Measurements from ENCODE around the gene GIPC1. TPM values are rescaled to one million over a fixed set of nuclear protein-coding genes. Genes with fewer than 3 reads are reported as not detected.

The GIPC1 gene
- polyA plus RNA-seq, 1 of the 3 experiments (the other 2 are of a cell fraction): 144 TPM

DNA sequence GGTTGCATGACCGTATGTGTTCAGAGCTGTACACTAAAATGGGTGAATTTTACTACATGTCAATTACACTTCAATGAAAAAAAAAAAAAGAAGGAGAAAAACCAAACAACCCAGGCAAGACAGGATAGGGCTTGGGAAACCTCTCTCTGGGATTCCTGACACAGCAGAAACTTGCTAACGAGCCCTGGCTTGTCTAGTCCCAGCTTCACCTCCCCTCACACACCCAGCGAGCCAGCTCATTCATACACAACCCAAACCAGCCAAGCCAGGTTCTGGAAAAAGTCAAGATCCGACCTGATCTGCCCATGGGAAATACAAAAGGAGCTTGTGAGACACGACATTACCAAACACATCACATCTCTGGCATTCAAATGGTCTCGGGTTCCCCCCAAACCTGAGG, 29.8 kb upstream of the GIPC1 start:
- Histone ChIP-seq H3F3A (replicated peaks; ENCODE audit: insufficient read depth) (peaks cover 28% of the 10 kb centered on the region), H3K4me1 (ENCODE audit: control insufficient read depth in 1 of 2, insufficient read depth in 2 of 2, low read depth in 1 of 2, low read length in 1 of 2) (peaks cover 4 to 19% of the 10 kb centered on the region in 2 experiments; a peak in 3 of 4 replicates), H3K27ac (ENCODE audit: low read depth in 2 of 2, low read length in 1 of 2) (no peak overlapping the region), H3K9me3 (no peaks in the 10 kb centered on the region), H3K9me2 (no peaks in the 10 kb centered on the region), H3K4me3 (ENCODE audit: low read depth in 2 of 2, low read length in 1 of 2) (no peak overlapping the region), H3K36me3 (replicated peaks in 1 of 2; ENCODE audit: control insufficient read depth in 1 of 2, insufficient read depth in 2 of 2, low read length in 1 of 2) (no peaks in the 10 kb centered on the region), H4K20me1 (ENCODE audit: insufficient read depth) (no peaks in the 10 kb centered on the region), H3K9ac (no peak overlapping the region), H3K79me2 (ENCODE audit: insufficient read depth) (peaks cover 11% of the 10 kb centered on the region), H3K4me2 (no peak overlapping the region), H2AFZ (ENCODE audit: low read depth) (no peak overlapping the region), H3K27me3 (ENCODE audit: insufficient read depth) (no peaks in the 10 kb centered on the region)
- 82% methylated on average over 6 of the region's 6 CpGs for WGBS (ENCODE audit: low lambda C conversion rate)
- ChIA-PET CTCF (interaction anchor here (0.8 to 1.5 kb wide), 4 partner anchors 8 to 31 kb away, joined by 3 to 4 read pairs (median 3); no protein-coding TSS in a partner anchor), POLR2A (no interaction called here)
- DNase-seq: no peak
- no peak for TF ChIP-seq TCF12 (IDR thresholded peaks at IDR 0.05)
- no peak for TF ChIP-seq NRF1 (IDR thresholded peaks at IDR 0.05; ENCODE audit: low read depth, low read length)
- TF ChIP-seq MXI1 (IDR thresholded peaks at IDR 0.05; ENCODE audit: low read depth, low read length): no peak
- TF ChIP-seq, protein P1, sequence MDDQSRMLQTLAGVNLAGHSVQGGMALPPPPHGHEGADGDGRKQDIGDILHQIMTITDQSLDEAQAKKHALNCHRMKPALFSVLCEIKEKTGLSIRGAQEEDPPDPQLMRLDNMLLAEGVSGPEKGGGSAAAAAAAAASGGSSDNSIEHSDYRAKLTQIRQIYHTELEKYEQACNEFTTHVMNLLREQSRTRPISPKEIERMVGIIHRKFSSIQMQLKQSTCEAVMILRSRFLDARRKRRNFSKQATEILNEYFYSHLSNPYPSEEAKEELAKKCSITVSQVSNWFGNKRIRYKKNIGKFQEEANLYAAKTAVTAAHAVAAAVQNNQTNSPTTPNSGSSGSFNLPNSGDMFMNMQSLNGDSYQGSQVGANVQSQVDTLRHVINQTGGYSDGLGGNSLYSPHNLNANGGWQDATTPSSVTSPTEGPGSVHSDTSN (IDR thresholded peaks at IDR 0.05): no peak
- TF ChIP-seq, protein P2, sequence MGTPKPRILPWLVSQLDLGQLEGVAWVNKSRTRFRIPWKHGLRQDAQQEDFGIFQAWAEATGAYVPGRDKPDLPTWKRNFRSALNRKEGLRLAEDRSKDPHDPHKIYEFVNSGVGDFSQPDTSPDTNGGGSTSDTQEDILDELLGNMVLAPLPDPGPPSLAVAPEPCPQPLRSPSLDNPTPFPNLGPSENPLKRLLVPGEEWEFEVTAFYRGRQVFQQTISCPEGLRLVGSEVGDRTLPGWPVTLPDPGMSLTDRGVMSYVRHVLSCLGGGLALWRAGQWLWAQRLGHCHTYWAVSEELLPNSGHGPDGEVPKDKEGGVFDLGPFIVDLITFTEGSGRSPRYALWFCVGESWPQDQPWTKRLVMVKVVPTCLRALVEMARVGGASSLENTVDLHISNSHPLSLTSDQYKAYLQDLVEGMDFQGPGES (IDR thresholded peaks at IDR 0.05; ENCODE audit: low read depth, low read length): no peak
- no peak for TF ChIP-seq EP300 (IDR thresholded peaks at IDR 0.05; ENCODE audit: borderline replicate concordance in 1 of 2, low read depth in 1 of 2, low read length in 1 of 2)
- no peak for TF ChIP-seq RCOR1 (IDR thresholded peaks at IDR 0.05; ENCODE audit: low read length)
- TF ChIP-seq SMC3 (IDR thresholded peaks at IDR 0.05; ENCODE audit: low read depth, low read length): no peak
- TF ChIP-seq ELF1 (IDR thresholded peaks at IDR 0.05): no peak
- TF ChIP-seq RAD21 (IDR thresholded peaks at IDR 0.05; ENCODE audit: low read length): no peak
- TF ChIP-seq RXRA (IDR thresholded peaks at IDR 0.05; ENCODE audit: borderline replicate concordance, low read depth): no peak
- TF ChIP-seq RFX5 (IDR thresholded peaks at IDR 0.05; ENCODE audit: low read length): no peak
- TF ChIP-seq JUND (IDR thresholded peaks at IDR 0.05): no peak
- TF ChIP-seq CHD2 (IDR thresholded peaks at IDR 0.05; ENCODE audit: low read length, partially characterized antibody): no peak
- TF ChIP-seq, protein P3, sequence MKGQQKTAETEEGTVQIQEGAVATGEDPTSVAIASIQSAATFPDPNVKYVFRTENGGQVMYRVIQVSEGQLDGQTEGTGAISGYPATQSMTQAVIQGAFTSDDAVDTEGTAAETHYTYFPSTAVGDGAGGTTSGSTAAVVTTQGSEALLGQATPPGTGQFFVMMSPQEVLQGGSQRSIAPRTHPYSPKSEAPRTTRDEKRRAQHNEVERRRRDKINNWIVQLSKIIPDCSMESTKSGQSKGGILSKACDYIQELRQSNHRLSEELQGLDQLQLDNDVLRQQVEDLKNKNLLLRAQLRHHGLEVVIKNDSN (IDR thresholded peaks at IDR 0.05; ENCODE audit: borderline replicate concordance, low read depth): no peak
- TF ChIP-seq TAF1 (IDR thresholded peaks at IDR 0.05; ENCODE audit: borderline replicate concordance, low read depth, low read length): no peak
- TF ChIP-seq FOXJ3 (CRISPR knock-in tag; IDR thresholded peaks at IDR 0.05): no peak
- TF ChIP-seq, protein P4, sequence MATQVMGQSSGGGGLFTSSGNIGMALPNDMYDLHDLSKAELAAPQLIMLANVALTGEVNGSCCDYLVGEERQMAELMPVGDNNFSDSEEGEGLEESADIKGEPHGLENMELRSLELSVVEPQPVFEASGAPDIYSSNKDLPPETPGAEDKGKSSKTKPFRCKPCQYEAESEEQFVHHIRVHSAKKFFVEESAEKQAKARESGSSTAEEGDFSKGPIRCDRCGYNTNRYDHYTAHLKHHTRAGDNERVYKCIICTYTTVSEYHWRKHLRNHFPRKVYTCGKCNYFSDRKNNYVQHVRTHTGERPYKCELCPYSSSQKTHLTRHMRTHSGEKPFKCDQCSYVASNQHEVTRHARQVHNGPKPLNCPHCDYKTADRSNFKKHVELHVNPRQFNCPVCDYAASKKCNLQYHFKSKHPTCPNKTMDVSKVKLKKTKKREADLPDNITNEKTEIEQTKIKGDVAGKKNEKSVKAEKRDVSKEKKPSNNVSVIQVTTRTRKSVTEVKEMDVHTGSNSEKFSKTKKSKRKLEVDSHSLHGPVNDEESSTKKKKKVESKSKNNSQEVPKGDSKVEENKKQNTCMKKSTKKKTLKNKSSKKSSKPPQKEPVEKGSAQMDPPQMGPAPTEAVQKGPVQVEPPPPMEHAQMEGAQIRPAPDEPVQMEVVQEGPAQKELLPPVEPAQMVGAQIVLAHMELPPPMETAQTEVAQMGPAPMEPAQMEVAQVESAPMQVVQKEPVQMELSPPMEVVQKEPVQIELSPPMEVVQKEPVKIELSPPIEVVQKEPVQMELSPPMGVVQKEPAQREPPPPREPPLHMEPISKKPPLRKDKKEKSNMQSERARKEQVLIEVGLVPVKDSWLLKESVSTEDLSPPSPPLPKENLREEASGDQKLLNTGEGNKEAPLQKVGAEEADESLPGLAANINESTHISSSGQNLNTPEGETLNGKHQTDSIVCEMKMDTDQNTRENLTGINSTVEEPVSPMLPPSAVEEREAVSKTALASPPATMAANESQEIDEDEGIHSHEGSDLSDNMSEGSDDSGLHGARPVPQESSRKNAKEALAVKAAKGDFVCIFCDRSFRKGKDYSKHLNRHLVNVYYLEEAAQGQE (IDR thresholded peaks at IDR 0.05; ENCODE audit: low read depth, low read length): no peak
- TF ChIP-seq EZH2phosphoT487 (IDR thresholded peaks at IDR 0.05; ENCODE audit: borderline replicate concordance, low read depth): no peak
